Upper lobe of left lung (tissue), 6 donors: Measurements from ENCODE around the gene SNED1. TPM values are rescaled to one million over a fixed set of nuclear protein-coding genes. Genes with fewer than 3 reads are reported as not detected.

Source experiments
- ATAC-seq, 2 donors: fragments of 200-7000 bp; cut with Tn5 transposase; one replicate each; pipeline ENCODE4 v1.9.1; 2022; ENCODE audit warnings: mild to moderate bottlenecking in 2 of 2, moderate library complexity in 2 of 2; ENCODE audit not compliant: low FRiP score in 2 of 2
- DNase-seq, 2 donors: peaks; one replicate each; pipeline ENCODE4 v3.0.0-alpha.2; 2019 to 2020
- H3K27ac ChIP-seq, 4 donors: fragments of 200-600 bp; sonication (generic); one replicate each; pipeline ENCODE4 v1.5.1; 2016 to 2019
- H3K27me3 ChIP-seq, 4 donors: fragments of 200-600 bp; sonication (generic); one replicate each; pipeline ENCODE4 v1.5.1; 2017 to 2019
- H3K36me3 ChIP-seq, 4 donors: fragments of 200-600 bp; sonication (generic); one replicate each; pipeline ENCODE4 v1.5.1; 2016 to 2019
- H3K4me1 ChIP-seq, 4 donors: fragments of 200-600 bp; sonication (generic); one replicate each; pipeline ENCODE4 v1.5.1; 2018 to 2019
- H3K4me3 ChIP-seq, 4 donors: fragments of 200-600 bp; sonication (generic); one replicate each; pipeline ENCODE4 v1.5.1; 2017 to 2019; ENCODE audit warnings: mild to moderate bottlenecking in 2 of 4, moderate library complexity in 1 of 4
- H3K9me3 ChIP-seq, 4 donors: fragments of 200-600 bp; sonication (generic); one replicate each; pipeline ENCODE4 v1.5.1; 2018 to 2019
- EP300 ChIP-seq, 4 donors: sonication (generic); formaldehyde crosslinking; IDR thresholded peaks; one replicate each; pipeline ENCODE4 v1.5.1; 2017; ENCODE audit warnings: antibody characterized with exemption in 4 of 4, control low read depth in 2 of 4
- POLR2A ChIP-seq, 4 donors: fragments of 450-650 bp; IDR thresholded peaks; one replicate each; pipeline ENCODE4 v1.5.1; 2016 to 2017; ENCODE audit warnings: antibody characterized with exemption in 4 of 4, mild to moderate bottlenecking in 2 of 4
- POLR2AphosphoS5 ChIP-seq, 2 donors: sonication (generic); formaldehyde crosslinking; IDR thresholded peaks; one replicate each; pipeline ENCODE4 v1.5.1; 2017; ENCODE audit warnings: antibody characterized with exemption in 2 of 2
- WGBS, 2 donors: methylation state at CpG; one replicate each; pipeline ENCODE4 v1.1.5; 2017 to 2018; 5-methylcytosine and 5-hydroxymethylcytosine counted together
- total RNA-seq, 6 donors: library from RNA; depleted of rRNA in 4 of 6; stranded (reverse); fragments of >200 nt in 4 of 6; gene quantifications; one replicate each; pipeline versions ENCODE4 v1.1.0 to v1.2.1, GENCODE V29; 2016 to 2021
- TF ChIP-seq, protein P1 (sequence below), 6 experiments: fragments of 450-650 bp in 4 of 6; fragments of 200-600 bp in 2 of 6; sonication (generic) in 2 of 6; IDR thresholded peaks; one replicate each; pipeline ENCODE4 v1.5.1; 2016 to 2019; ENCODE audit warnings: antibody characterized with exemption in 6 of 6
- donor health status: DM: no; HTN: no; CAD: no; lungs with moderate emphysema.
- donor health status: DM: no; HTN: yes; CAD: no; lungs with severe emphysema.

SNED1 gene
- total RNA-seq, 6 donors from 2014 or later: 26.0 to 189 (median 38.9) TPM

DNA sequence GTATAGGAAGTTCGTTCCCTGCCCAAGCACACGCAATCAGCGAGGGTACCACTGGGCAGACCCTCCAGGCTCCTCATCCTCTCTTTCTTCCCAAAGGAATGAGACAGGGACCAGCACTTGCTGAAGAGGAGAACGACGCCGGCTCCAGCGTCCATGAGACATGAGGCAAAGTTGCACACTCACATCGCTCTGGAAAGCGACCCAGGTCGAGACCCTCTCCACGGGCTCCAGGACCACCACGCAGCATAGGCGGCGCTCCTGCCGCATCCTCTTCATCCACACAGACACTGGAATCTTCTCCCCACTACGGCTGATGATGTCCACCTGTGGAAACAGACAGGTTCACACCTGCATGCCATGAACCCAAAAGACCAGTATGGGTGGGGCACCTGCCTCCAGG, 140.1 kb downstream of the SNED1 start:
- Histone ChIP-seq H3K27ac (no peak overlapping the region), H3K9me3 (no peaks in the 10 kb centered on the region), H3K4me1 (no peaks in the 10 kb centered on the region), H3K36me3 (peaks cover 0 to 19% (median 9%) of the 10 kb centered on the region in 4 donors), H3K27me3 (no peaks in the 10 kb centered on the region), H3K4me3 (no peak overlapping the region)
- TF ChIP-seq POLR2A (IDR thresholded peaks at IDR 0.05): no peak
- no peak for TF ChIP-seq POLR2AphosphoS5 (IDR thresholded peaks at IDR 0.05)
- TF ChIP-seq EP300 (IDR thresholded peaks at IDR 0.05): no peak
- TF ChIP-seq, protein P1, sequence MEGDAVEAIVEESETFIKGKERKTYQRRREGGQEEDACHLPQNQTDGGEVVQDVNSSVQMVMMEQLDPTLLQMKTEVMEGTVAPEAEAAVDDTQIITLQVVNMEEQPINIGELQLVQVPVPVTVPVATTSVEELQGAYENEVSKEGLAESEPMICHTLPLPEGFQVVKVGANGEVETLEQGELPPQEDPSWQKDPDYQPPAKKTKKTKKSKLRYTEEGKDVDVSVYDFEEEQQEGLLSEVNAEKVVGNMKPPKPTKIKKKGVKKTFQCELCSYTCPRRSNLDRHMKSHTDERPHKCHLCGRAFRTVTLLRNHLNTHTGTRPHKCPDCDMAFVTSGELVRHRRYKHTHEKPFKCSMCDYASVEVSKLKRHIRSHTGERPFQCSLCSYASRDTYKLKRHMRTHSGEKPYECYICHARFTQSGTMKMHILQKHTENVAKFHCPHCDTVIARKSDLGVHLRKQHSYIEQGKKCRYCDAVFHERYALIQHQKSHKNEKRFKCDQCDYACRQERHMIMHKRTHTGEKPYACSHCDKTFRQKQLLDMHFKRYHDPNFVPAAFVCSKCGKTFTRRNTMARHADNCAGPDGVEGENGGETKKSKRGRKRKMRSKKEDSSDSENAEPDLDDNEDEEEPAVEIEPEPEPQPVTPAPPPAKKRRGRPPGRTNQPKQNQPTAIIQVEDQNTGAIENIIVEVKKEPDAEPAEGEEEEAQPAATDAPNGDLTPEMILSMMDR (IDR thresholded peaks at IDR 0.05): no peak
- ATAC-seq: no peak
- 93 to 99% methylated on average over 8 to 16 of the region's 16 CpGs for WGBS, 2 donors
- no peak for DNase-seq

GRCh38 chr2:241139531-241140444, 141.4 kb downstream of the SNED1 start:
- no peaks in the 10 kb centered on the region for H3K4me1 ChIP-seq
- ATAC-seq: no peak
- H3K27ac ChIP-seq: no peak overlapping the region
- 94 to 96% methylated on average over 13 to 24 of the region's 24 CpGs for WGBS, 2 donors
- peaks cover 0 to 19% (median 9%) of the 10 kb centered on the region in 4 donors for H3K36me3 ChIP-seq
- no peaks in the 10 kb centered on the region for H3K9me3 ChIP-seq
- no peaks in the 10 kb centered on the region for H3K27me3 ChIP-seq
- no peak overlapping the region for H3K4me3 ChIP-seq
- DNase-seq: peak in 1 of 2 donors; percentile 59
- no peak for TF ChIP-seq EP300 (IDR thresholded peaks at IDR 0.05)
- no peak for TF ChIP-seq POLR2AphosphoS5 (IDR thresholded peaks at IDR 0.05)
- no peak for TF ChIP-seq POLR2A (IDR thresholded peaks at IDR 0.05)

DNA sequence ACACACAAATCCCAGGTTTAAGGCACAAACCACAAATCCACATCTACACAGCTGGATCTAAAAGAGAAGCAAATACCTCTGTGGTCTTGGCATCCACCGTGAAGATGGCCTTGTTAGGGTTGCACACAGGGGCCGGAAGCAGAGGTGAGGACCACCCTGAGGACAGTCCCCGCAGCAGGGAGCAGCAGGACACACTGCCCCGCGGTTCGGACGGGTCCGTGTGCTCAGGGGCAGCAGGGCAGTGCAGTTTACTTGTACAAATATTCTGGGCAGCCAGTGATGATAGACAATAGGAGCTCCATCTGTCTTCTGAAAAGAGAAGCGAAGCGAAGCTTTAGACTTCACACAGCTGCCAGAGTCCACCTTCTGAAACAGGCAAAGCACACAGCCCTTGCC, 142.0 kb downstream of the SNED1 start:
- peaks cover 0 to 19% (median 9%) of the 10 kb centered on the region in 4 donors for H3K36me3 ChIP-seq
- H3K4me1 ChIP-seq: no peaks in the 10 kb centered on the region
- DNase-seq (peak in 1 of 2 donors; percentile 42), ATAC-seq (no peak)
- H3K9me3 ChIP-seq: no peaks in the 10 kb centered on the region
- H3K27ac ChIP-seq: no peak overlapping the region
- H3K27me3 ChIP-seq: no peaks in the 10 kb centered on the region
- no peak overlapping the region for H3K4me3 ChIP-seq
- WGBS, 2 donors: 98 to 100% methylated on average over 3 to 9 of the region's 10 CpGs
- TF ChIP-seq POLR2AphosphoS5 (IDR thresholded peaks at IDR 0.05) (no peak), EP300 (IDR thresholded peaks at IDR 0.05) (no peak), POLR2A (IDR thresholded peaks at IDR 0.05) (no peak)
- TF ChIP-seq, protein P1 (IDR thresholded peaks at IDR 0.05): no peak

GRCh38 chr2:241141214-241141770, 142.9 kb downstream of the SNED1 start:
- Histone ChIP-seq H3K4me3 (no peak overlapping the region), H3K9me3 (no peaks in the 10 kb centered on the region), H3K4me1 (no peaks in the 10 kb centered on the region), H3K27me3 (no peaks in the 10 kb centered on the region), H3K36me3 (peaks cover 0 to 18% (median 9%) of the 10 kb centered on the region in 4 donors), H3K27ac (no peak overlapping the region)
- no peak for DNase-seq
- 92 to 93% methylated on average over 14 of the region's 14 CpGs for WGBS, 2 donors
- ATAC-seq: no peak
- TF ChIP-seq POLR2AphosphoS5 (IDR thresholded peaks at IDR 0.05) (no peak), EP300 (IDR thresholded peaks at IDR 0.05) (no peak), POLR2A (IDR thresholded peaks at IDR 0.05) (no peak)
- TF ChIP-seq, protein P1 (IDR thresholded peaks at IDR 0.05): no peak

DNA sequence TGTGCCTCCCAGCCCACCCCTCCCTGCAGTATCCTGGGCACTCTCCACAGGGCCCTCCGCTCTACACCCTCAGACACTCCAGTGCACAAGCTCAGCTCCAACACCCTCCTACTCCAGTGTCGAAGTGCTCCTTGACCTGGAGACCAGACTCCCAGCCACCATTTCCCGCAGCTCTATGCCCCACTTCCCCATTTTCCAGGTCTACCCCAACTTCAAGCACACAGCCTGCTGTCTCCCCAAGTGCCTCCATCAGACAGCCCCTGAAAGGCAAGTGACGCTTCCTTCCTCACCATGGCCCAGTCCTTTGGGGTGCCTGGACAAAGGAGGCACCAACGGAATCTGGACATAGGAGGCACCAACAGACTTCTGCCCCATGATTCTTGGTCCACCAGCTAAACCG, 143.6 kb downstream of the SNED1 start:
- Histone ChIP-seq H3K4me1 (no peaks in the 10 kb centered on the region), H3K9me3 (no peaks in the 10 kb centered on the region), H3K27me3 (no peaks in the 10 kb centered on the region), H3K4me3 (no peak overlapping the region), H3K36me3 (peaks cover 0 to 13% (median 6%) of the 10 kb centered on the region in 4 donors), H3K27ac (no peak overlapping the region)
- TF ChIP-seq POLR2AphosphoS5 (IDR thresholded peaks at IDR 0.05) (no peak), POLR2A (IDR thresholded peaks at IDR 0.05) (no peak)
- 95 to 99% methylated on average over 6 of the region's 6 CpGs for WGBS, 2 donors
- no peak for DNase-seq
- no peak for ATAC-seq
